ENCODE measurements around the gene PHLDA2. TPM values are rescaled to one million over a fixed set of nuclear protein-coding genes. Genes with fewer than 3 reads are reported as not detected.
A peak's percentile ranks its signal among the peaks of the same experiment; 100 is the strongest.

PHLDA2 gene
- total and polyA plus RNA-seq, 2 experiments from 2014 or later: 11.7 to 66.0 TPM

GRCh38 chr11:2912498-2912897 is 16.7 kb downstream of the PHLDA2 start:
- Histone ChIP-seq H4K20me1 (ENCODE audit: insufficient read depth) (no peaks in the 10 kb centered on the region), H3K9me3 (ENCODE audit: low read depth) (no peaks in the 10 kb centered on the region), H3K9me2 (ENCODE audit: insufficient read depth) (no peaks in the 10 kb centered on the region), H3K9ac (no peak overlapping the region), H3K27me3 (replicated peaks; ENCODE audit: insufficient read depth) (no peaks in the 10 kb centered on the region), H3F3A (ENCODE audit: insufficient read depth) (no peaks in the 10 kb centered on the region), H2AFZ (no peak overlapping the region), H3K36me3 (ENCODE audit: low read depth) (no peaks in the 10 kb centered on the region), H3K27ac (no peak overlapping the region), H3K4me1 (ENCODE audit: insufficient read depth) (peaks cover 13% of the 10 kb centered on the region), H3K79me2 (ENCODE audit: insufficient read depth) (no peaks in the 10 kb centered on the region), H3K4me2 (ENCODE audit: unreplicated experiment) (no peak overlapping the region), H3K4me3 (no peak overlapping the region)
- peak; percentile 83 for DNase-seq
- in situ Hi-C loops (cut with MboI): no loop called here
- 30 to 38% methylated on average over 5 of the region's 5 CpGs for WGBS, 2 experiments (ENCODE audit: low coverage in 1 of 2, low lambda C conversion rate in 2 of 2, missing lambda C conversion rate in 2 of 2)
- no peak for TF ChIP-seq EZH2phosphoT487 (IDR thresholded peaks at IDR 0.05; ENCODE audit: insufficient read depth, low read depth)
- no peak for TF ChIP-seq EZH2 (IDR thresholded peaks at IDR 0.05; ENCODE audit: insufficient read depth, poor library complexity, severe bottlenecking)

- H3K4me2 ChIP-seq (ENCODE audit: unreplicated experiment): no peak overlapping the region
Measured at GRCh38 chr11:2911785-2912391, 17.3 kb downstream of the PHLDA2 start.

GRCh38 chr11:2911088-2911784 is 18.0 kb downstream of the PHLDA2 start:
- no peaks in the 10 kb centered on the region for H3K79me2 ChIP-seq (ENCODE audit: insufficient read depth)
- H3K9me3 ChIP-seq (ENCODE audit: low read depth): no peaks in the 10 kb centered on the region
- H3K4me2 ChIP-seq (ENCODE audit: unreplicated experiment): no peak overlapping the region
- H3K27me3 ChIP-seq (replicated peaks; ENCODE audit: insufficient read depth): no peaks in the 10 kb centered on the region
- H3K27ac ChIP-seq: no peak overlapping the region
- DNase-seq: no peak
- no peak overlapping the region for H3K4me3 ChIP-seq
- peaks cover 13% of the 10 kb centered on the region for H3K4me1 ChIP-seq (ENCODE audit: insufficient read depth)
- no peaks in the 10 kb centered on the region for H3K36me3 ChIP-seq (ENCODE audit: low read depth)
- TF ChIP-seq EZH2phosphoT487 (IDR thresholded peaks at IDR 0.05; ENCODE audit: insufficient read depth, low read depth): no peak
- H3K9me2 ChIP-seq (ENCODE audit: insufficient read depth): no peaks in the 10 kb centered on the region
- in situ Hi-C loops (cut with MboI): no loop called here
- H4K20me1 ChIP-seq (ENCODE audit: insufficient read depth): no peaks in the 10 kb centered on the region
- H2AFZ ChIP-seq: no peak overlapping the region
- WGBS, 2 experiments (ENCODE audit: low coverage in 1 of 2, low lambda C conversion rate in 2 of 2, missing lambda C conversion rate in 2 of 2): 93 to 95% methylated on average over 14 to 18 of the region's 18 CpGs
- H3K9ac ChIP-seq: no peak overlapping the region
- H3F3A ChIP-seq (ENCODE audit: insufficient read depth): no peaks in the 10 kb centered on the region

More at GRCh38 chr11:2911785-2912391, 17.3 kb downstream of the PHLDA2 start:
- 89 to 90% methylated on average over 9 to 11 of the region's 12 CpGs for whole genome bisulfite sequencing, 2 experiments (ENCODE audit: low coverage in 1 of 2, low lambda C conversion rate in 2 of 2, missing lambda C conversion rate in 2 of 2)
- no peaks in the 10 kb centered on the region for H3F3A ChIP-seq (ENCODE audit: insufficient read depth)
- TF ChIP-seq EZH2phosphoT487 (IDR thresholded peaks at IDR 0.05; ENCODE audit: insufficient read depth, low read depth) (no peak), EZH2 (IDR thresholded peaks at IDR 0.05; ENCODE audit: insufficient read depth, poor library complexity, severe bottlenecking) (no peak)
- no peaks in the 10 kb centered on the region for H3K79me2 ChIP-seq (ENCODE audit: insufficient read depth)
- no peaks in the 10 kb centered on the region for H3K9me2 ChIP-seq (ENCODE audit: insufficient read depth)
- H3K4me3 ChIP-seq: no peak overlapping the region
- in situ Hi-C loops (cut with MboI): no loop called here
- peaks cover 13% of the 10 kb centered on the region for H3K4me1 ChIP-seq (ENCODE audit: insufficient read depth)
- H2AFZ ChIP-seq: no peak overlapping the region
- H3K27ac ChIP-seq: no peak overlapping the region
- no peaks in the 10 kb centered on the region for H4K20me1 ChIP-seq (ENCODE audit: insufficient read depth)
- H3K36me3 ChIP-seq (ENCODE audit: low read depth): no peaks in the 10 kb centered on the region
- H3K27me3 ChIP-seq (replicated peaks; ENCODE audit: insufficient read depth): no peaks in the 10 kb centered on the region
- H3K9ac ChIP-seq: no peak overlapping the region
- no peak for DNase-seq
- H3K9me3 ChIP-seq (ENCODE audit: low read depth): no peaks in the 10 kb centered on the region

GRCh38 chr11:2910401-2910955 is 18.7 kb downstream of the PHLDA2 start:
- Histone ChIP-seq H3K79me2 (ENCODE audit: insufficient read depth) (no peaks in the 10 kb centered on the region), H3K27me3 (replicated peaks; ENCODE audit: insufficient read depth) (no peaks in the 10 kb centered on the region), H3K4me1 (ENCODE audit: insufficient read depth) (peaks cover 13% of the 10 kb centered on the region), H3K27ac (no peak overlapping the region), H3K4me3 (no peak overlapping the region), H3K36me3 (ENCODE audit: low read depth) (no peaks in the 10 kb centered on the region), H2AFZ (no peak overlapping the region), H3K4me2 (ENCODE audit: unreplicated experiment) (no peak overlapping the region), H3F3A (ENCODE audit: insufficient read depth) (no peaks in the 10 kb centered on the region), H3K9ac (no peak overlapping the region), H4K20me1 (ENCODE audit: insufficient read depth) (no peaks in the 10 kb centered on the region), H3K9me2 (ENCODE audit: insufficient read depth) (no peaks in the 10 kb centered on the region), H3K9me3 (ENCODE audit: low read depth) (no peaks in the 10 kb centered on the region)
- DNase-seq: no peak
- in situ Hi-C loops (cut with MboI): no loop called here
- 91 to 94% methylated on average over 12 to 13 of the region's 13 CpGs for WGBS, 2 experiments (ENCODE audit: low coverage in 1 of 2, low lambda C conversion rate in 2 of 2, missing lambda C conversion rate in 2 of 2)
- no peak for TF ChIP-seq EZH2phosphoT487 (IDR thresholded peaks at IDR 0.05; ENCODE audit: insufficient read depth, low read depth)
